T47D (cell line): ENCODE measurements around the gene APOL1.
"Not testable (repeated sequence)": the region's sequence is repeated elsewhere in the genome, so short reads cannot be mapped to it uniquely, and the experiment has no call there.

Source experiments
- DNase-seq, 2 experiments: peaks; one replicate each; pipeline versions ENCODE4 v3.0.0 to v3.0.0-alpha.2; 2011 to 2012; ENCODE audit warnings: low read depth in 1 of 2, low spot score in 1 of 2
- JUND ChIP-seq: IDR thresholded peaks from 2 replicates; pipeline ENCODE4 v1.6.1; 2012; ENCODE audit warnings: low read depth
- in situ Hi-C: cut with HindIII; loops from 2 replicates; pipeline ENCODE4 v1.10.0; 2016; ENCODE audit warnings: low sequenced_read_pairs, low pct_unique_long_range_greater_than_20kb

Gene APOL1

DNA sequence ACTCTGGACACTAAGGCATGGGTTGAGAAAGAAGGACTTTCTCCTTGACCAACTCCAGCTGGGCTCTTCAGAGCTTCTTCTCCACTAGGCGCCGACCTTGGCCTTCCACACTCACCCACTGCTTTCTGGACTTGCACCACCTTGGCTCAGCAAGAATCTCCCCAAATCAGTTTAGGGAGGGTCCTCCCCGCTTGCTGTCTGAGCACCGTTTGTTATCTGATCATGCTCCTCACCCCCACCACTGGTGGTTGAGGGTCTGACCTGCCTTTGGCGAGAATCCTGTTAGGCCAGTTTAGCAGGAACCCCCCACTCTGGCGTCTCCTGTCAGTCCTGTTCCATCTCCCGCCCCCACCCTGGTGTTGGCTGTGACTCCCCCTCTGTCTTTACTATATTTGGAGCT, 24.0 kb upstream of the APOL1 start:
- in situ Hi-C loops = no loop called here
- no peak for TF ChIP-seq JUND
- DNase-seq = no peak

- in situ Hi-C loops, DNase-seq: not testable (repeated sequence)
These were observed 23.3 kb upstream of the APOL1 start for GRCh38 chr22:36229649-36230048.

DNA sequence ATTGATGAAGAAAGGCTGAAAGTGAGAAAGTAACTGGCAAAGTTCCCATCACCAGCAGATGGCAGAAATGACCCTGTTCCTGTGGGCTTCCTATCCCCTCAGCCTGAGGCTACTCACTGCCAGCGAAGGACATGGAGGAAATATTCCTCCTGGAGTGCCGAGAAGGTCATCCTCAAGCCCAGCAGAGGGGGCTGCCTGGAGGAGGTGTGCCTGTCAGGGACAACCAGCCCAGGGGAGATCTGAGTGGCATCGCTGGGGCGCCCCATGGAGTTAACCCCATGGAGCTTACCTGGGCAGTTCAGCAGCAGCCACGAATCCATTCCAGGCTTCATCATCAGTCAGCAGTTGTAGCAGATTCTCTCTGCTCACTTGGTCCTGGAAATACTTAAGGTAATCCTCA, 21.9 kb upstream of the APOL1 start:
- in situ Hi-C loops, DNase-seq: not testable (repeated sequence)

DNA sequence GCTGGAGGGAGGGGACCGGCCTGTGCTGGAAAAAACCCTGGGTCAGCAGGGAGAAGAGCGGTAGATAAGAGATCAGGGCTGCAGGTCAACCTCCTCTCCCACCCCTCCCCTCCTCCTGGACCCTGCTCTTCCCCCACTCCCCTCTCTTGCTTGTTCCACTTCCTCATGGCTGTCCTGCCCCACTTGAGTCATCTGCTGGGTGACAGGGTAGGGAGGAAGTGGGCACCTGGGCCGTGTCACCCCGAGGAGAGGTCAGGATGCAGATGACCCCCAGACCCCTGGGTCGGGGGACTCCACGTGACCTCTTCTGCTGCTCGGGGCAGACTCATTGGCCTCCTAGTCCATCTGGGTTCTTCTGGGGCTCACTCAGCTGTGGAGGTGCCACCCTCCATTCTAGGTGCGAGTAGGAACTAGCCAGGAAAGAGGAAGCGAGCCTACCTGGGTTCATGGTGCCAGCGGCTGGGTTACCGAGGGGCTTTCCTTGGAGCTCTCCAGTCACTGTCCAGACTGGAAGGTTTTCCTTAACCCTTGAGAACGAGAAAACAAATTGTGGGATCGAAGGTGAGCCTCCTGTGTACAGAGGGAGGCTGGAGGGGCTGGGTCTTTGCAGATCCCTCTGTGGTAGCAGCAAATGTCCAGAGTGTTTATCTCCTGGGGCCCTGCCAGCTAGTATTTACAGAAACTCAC, 20.1 kb upstream of the APOL1 start:
- in situ Hi-C loops = no loop called here
- no peak for TF ChIP-seq JUND
- no peak for DNase-seq

DNA sequence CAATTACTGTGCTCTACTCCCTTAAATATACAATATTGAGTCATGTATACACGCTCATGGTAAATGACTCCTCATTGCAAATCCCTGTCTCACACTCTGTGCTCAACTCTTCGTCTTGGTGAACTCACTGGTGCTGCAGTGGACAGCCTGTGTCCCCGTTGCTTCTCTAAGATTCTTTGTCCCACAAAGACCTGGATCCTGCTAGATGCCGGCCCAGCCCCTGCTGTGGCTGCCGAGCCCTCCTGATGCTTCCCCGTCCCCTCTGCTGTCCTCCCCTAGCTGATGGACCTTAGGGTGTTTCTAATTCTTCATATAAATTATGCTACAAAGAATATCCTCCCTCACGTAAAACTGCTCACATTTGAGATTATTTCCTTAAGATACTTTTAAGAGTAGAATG, 19.1 kb upstream of the APOL1 start:
- in situ Hi-C loops = no loop called here
- DNase-seq = no peak
- no peak for TF ChIP-seq JUND

DNA sequence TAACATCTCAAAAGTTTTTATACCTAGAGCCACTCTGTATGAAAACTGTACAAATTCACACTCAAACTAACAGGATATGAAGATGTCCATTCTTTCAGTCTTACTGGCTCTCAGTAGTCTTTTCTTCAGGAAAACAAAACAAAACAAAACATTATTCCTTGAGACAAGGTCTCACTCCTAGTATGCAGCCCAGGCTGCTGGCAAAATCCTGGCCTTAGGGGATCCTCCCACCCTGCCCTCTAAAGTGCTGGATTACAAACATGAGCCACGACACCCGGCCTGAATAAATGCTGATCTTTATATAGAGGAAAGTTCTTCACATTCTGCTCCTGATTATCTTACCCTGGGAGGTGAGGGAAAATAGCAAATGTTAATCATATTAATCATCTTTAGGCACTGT, 18.7 kb upstream of the APOL1 start:
- in situ Hi-C loops = no loop called here
- TF ChIP-seq JUND = no peak

DNA sequence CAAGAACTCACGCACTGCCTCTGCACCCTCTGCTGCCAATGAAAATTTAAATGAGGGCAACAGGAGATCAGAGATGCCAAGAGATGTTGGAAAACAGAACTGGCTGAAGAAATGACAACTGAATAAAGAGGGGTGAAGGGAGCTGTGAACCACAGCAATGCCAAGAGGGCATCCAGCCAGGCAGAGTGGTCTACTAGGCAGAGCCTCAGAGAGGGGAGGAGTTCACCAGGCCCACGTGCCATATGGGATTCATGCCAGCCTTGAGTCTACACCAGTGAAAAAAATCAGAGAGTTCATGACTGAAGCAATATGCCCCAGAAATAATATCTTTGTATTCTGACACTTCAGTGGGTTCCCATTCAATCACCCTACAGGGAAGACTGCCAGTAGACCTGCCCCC, 18.0 kb upstream of the APOL1 start:
- no peak for TF ChIP-seq JUND
- no peak for DNase-seq
- in situ Hi-C loops = no loop called here

More for the DNA sequence above, 18.7 kb upstream of the APOL1 start:
- DNase-seq = no peak

- DNase-seq = no peak
- in situ Hi-C loops = no loop called here
- TF ChIP-seq JUND = no peak
These were observed 17.3 kb upstream of the APOL1 start for GRCh38 chr22:36235585-36235984.

GRCh38 chr22:36236388-36237319, 16.3 kb upstream of the APOL1 start:
- no peak for TF ChIP-seq JUND
- DNase-seq = no peak
- in situ Hi-C loops = no loop called here

DNA sequence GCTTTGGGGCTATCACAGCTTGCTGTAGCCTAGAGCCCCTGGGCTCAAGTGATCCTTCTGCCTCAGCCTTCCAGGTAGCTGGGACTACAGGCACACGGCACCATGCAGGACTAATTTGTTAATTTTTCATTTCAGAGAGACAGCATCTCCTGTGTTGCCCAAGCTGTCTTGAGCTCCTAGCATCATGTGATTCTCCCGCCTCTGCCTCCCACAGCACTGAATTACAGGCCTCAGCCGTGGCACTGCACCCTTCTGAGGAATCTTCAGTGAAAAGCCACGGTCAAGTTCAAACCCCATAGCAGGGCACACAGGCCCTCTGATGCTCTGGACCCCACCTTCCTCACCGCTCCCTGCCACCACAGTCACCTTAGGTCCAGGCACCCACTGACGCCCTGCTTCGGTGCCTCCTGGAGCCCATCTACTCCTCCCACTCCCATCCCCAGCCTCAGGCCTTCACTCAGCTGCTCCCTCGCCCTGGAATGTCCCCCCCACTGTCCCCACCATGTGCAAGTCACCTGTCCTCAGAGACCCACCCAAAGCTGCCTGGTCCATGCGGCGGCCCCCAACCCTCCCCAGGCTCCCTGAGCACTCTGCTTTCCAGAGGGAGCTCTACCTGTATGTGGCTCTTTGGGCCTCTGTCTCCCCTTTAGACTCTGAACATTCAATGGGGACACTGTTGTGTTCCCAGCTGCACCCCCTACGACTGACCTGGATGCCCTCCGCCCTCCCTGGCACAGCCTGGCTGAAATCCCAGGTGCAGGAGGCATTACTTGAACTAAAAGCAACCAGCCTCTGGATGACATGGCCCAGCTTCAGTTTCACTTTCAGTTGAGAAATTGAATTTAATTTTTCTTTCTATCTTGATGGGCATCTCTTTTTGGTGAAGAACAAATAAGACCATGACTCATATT, 15.2 kb upstream of the APOL1 start:
- no peak for TF ChIP-seq JUND
- in situ Hi-C loops = no loop called here
- no peak for DNase-seq

DNA sequence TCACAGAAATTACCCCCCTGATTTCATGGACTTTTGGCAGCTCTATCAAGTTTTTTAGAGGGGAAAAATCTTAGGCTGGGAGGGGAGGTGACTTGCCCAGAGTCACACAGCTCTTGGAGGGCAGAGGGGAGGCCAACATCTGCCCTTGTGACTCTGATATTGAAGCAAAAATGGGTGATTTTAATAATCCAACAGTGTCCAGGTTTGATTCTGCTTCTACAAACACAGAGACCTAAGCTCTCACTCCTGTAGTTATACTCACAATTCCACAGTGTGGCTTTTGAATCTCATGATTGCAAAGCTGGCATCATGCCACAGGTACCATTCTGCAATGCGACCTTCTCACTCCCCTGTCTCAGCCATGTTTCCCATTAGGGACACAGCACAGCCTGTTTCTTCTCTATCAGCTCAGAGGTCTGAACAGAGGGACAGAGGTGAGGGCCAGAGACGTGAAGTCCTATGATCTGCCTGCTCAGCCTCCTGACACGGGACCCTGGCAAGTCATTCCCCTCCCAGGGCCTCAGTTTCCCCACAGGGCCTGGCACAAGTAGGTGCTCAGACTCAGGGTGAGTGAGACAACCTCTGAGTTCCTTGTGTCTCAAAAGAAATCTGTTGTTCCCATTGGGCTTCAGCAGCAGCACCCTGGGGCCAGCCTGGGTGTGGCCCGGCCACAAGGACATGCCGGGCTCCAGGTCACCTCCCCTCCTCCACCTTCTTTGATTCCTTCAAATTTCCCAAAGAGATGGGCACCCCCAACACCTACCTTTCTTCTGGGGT, 14.4 kb upstream of the APOL1 start:
- DNase-seq = no peak
- TF ChIP-seq JUND = no peak
- in situ Hi-C loops = no loop called here

DNA sequence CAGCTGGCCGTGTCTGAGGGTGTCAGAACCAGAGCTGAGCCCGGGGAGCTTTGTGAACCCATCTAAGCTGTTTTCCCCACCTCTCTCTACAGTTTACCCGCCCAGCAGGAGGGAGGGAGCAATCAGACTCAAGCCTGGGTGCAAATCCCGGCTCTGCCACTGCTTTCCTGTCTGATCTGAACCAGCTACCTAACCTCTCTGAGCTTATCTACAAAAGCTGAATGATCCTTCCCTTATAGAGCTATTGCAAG, 13.9 kb upstream of the APOL1 start:
- DNase-seq = no peak
- TF ChIP-seq JUND = no peak
- in situ Hi-C loops = no loop called here
